GM18499 (cell line): ENCODE measurements around the gene FRMD6.
"Not testable (repeated sequence)": the region's sequence is repeated elsewhere in the genome, so short reads cannot be mapped to it uniquely, and the experiment has no call there.

Source experiments
- ATAC-seq: cut with Tn5 transposase; IDR thresholded peaks from one replicate; pipeline ENCODE4 v1.9.1; 2021; ENCODE audit warnings: moderate number of reproducible peaks; ENCODE audit not compliant: insufficient read depth, unreplicated experiment

The FRMD6 gene

DNA sequence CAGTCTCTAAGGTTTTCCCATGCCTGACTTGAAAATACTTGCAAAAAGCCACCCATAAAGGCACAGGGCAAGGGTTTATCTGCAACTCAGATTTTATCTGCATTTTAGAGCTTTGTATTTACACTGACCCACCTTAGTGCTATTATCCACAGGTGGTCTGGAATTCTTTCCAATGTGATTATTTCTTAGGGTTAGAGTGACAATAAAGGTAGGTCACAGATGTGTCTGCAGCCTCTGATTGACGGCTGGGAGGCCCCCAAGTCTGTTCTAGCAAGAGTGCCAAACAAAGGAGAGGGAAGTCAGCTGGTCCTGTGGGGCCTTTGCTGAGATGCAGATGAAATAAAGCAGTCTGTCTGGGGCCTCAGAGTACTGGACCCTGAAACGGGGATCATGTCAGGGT, 64.0 kb downstream of the FRMD6 start:
- ATAC-seq = no peak

DNA sequence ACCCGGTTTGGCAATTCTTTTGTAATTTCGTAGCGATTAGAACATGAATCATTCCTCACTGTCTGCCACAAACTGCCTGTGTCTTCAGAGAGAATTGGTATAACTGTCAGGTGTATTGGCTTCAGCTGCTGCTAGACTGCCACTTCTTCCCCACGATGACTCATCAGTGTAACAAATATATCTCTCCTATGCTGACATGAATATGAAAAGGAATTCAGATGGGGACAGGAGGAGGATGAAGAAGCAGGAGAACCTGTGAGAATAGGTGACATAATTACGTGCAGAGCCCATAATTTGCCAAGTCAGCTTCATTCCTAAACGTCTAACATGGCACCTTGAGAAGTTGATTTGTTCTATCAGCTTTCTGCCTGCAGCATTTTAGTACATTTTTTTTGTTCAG, 64.9 kb downstream of the FRMD6 start:
- ATAC-seq = no peak

GRCh38 chr14:51717766-51718165, 66.1 kb downstream of the FRMD6 start:
- ATAC-seq = no peak

DNA sequence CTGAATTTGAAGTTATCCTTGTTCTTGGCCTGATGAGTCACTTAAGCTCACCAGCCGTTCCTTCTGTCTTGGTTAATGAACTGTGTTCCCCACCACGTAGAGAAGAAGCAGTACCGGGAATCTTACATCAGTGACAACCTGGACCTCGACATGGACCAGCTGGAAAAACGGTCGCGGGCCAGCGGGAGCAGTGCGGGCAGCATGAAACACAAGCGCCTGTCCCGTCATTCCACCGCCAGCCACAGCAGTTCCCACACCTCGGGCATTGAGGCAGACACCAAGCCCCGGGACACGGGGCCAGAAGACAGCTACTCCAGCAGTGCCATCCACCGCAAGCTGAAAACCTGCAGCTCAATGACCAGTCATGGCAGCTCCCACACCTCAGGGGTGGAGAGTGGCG, 68.2 kb downstream of the FRMD6 start:
- no peak for ATAC-seq

- no peak for ATAC-seq
Observed at GRCh38 chr14:51723990-51724389, 72.3 kb downstream of the FRMD6 start.

- no peak for ATAC-seq
Observed at GRCh38 chr14:51724650-51725049, 72.9 kb downstream of the FRMD6 start.

DNA sequence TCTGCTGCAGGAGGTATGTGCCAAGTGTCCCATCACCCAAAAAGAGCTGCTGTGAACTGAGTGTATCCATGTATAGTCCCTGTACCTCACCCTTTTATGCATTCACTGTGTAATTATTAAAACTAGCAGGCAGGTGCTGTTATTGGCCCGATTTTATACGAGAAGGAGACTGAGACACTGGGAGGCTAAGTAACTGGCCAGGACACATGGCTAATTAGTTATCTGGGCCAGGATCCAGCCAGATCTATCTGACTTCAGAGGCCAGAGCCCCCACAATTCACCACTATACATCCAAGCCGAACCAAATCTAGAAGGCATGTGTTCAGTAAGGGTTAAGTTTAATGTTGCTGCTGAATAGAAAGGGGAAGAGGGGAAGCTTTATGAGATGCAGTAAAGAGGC, 73.4 kb downstream of the FRMD6 start:
- ATAC-seq = no peak

GRCh38 chr14:51726166-51726899, 74.6 kb downstream of the FRMD6 start:
- no peak for ATAC-seq

- no peak for ATAC-seq
Observed at GRCh38 chr14:51727526-51727925, 75.8 kb downstream of the FRMD6 start.

DNA sequence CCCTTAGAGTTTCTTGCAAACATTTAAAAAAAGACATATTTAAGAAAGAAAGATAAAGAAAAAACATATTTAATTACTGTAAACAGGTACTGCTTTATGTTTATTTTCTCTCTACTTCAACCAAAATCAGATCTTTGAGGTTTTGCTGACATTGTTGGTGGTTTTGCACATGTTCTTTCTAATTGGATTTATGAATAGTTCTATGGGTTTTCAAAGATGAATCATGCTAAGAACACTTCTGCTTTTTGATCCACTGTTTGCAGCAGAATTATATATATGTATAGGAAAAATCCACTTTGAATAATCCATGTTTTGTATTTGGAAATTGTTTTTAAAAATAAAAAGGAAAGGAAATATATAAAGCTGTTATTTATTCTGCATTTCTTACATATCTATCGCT, 78.4 kb downstream of the FRMD6 start:
- no peak for ATAC-seq

GRCh38 chr14:51730684-51731083, 79.0 kb downstream of the FRMD6 start:
- no peak for ATAC-seq

GRCh38 chr14:51732494-51733112, 80.9 kb downstream of the FRMD6 start:
- no peak for ATAC-seq

DNA sequence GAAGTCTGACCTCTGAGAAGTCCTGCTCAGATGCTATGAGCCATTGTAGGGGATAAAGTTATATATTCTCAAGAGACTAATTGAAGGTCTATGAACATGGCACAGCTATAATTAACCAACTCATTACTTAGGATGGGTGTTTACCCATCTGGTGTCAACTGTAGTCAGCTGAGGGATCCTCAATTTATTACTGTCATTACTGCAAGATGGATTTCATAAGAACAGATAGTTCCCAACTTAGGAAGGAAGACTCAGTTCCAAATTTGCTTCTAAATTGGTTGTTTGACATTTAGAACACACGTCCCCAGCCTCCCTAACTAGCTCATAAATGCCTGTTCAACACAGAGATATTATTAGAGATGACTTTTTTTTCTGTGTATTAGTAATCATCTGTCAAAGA, 81.4 kb downstream of the FRMD6 start:
- ATAC-seq = no peak

DNA sequence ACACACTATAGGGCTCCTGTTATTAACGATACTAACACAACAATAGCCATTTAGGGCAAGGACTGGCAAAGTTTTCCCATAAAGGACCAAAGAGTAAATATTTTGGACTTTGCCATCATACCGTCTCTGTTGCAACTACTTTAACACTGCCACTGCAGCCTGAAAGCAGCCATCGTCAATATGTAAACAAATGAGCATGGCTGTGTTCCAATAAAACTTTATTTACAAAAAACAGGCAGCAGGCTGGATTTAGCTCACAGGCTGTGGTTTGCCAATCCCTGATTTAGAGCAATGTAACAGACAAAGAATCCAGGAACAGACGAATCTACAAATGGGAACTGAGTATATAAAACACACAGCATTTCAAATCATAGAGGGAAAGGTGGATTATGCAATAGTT, 84.1 kb downstream of the FRMD6 start:
- ATAC-seq = no peak

GRCh38 chr14:51738754-51739153, 87.0 kb downstream of the FRMD6 start:
- ATAC-seq = no peak

GRCh38 chr14:51743588-51744000, 91.9 kb downstream of the FRMD6 start:
- ATAC-seq = no peak

GRCh38 chr14:51744372-51745130, 92.8 kb downstream of the FRMD6 start:
- no peak for ATAC-seq

DNA sequence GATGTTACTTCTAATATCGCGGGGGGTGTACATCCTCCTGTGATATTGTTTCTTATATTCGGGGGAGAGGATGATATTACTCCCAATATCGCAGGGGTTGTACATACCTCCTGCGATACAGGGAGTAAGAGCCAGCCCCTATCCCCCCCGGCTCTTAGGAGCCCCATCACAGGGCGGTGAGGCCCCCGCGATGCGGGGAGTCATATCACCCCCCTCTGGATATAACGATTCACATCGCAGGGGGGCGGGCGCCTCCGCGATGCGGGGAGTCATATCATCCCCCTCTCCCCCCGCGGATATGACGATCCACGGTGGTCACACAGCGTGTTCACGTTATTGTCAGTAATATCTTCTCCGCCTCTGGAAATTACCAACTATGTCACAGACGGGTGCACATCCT, 95.1 kb downstream of the FRMD6 start:
- not testable (repeated sequence) for ATAC-seq

DNA sequence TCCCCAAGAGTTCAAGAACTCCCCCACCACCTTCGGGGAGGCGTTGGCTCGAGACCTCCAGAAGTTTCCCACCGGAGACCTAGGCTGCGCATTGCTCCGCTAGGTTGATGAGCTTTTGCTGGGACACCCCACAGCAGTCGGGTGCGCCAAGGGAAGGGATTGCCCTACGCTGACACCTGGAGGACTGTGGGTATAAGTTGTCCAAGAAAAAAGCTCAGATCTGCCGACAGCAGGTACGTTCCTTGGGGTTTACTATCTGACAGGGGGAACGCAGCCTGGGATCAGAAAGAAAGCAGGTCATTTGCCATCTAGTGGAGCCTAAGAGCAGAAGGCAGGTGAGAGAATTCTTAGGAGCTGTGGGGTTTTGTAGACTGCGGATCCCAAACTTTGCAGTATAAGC, 98.8 kb downstream of the FRMD6 start:
- ATAC-seq = no peak

- ATAC-seq = not testable (repeated sequence)
Observed at GRCh38 chr14:51751611-51752345, 100.1 kb downstream of the FRMD6 start.

GRCh38 chr14:51757756-51758155, 106.0 kb downstream of the FRMD6 start:
- not testable (repeated sequence) for ATAC-seq
